Measurements from ENCODE around the gene MED4. TPM values are rescaled to one million over a fixed set of nuclear protein-coding genes. Genes with fewer than 3 reads are reported as not detected.

The MED4 gene
- total RNA-seq, 1 experiment from 2014 or later = 26.5 TPM

DNA sequence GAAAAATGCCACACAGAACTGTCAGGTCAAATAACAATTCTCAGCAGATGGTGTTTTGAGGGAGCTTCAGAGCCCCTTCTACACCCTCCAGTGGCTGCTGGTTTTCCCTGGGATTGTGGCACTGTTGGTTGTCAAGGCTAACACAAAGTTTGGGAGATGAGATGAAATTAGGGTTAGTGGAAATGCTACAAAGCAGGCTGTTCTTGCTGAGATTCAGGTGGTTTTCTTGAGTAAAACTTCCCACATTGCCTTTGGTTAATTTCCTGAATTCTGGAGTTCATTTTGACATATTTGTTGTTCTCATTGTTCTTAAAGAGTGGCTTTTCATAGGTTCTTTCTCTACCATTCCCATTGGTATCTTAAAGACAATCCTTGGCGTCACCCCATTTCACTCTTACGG, 22.1 kb downstream of the MED4 start:
- CTCF ChIA-PET = no interaction called here
- POLR2A ChIA-PET = interaction anchor here (0.6 kb wide), 1 partner anchor 73 kb away, joined by 3 read pairs; no protein-coding TSS in a partner anchor
- DNase-seq (ENCODE audit: low read depth, low spot score) = no peak
- Histone ChIP-seq H3K27me3 (ENCODE audit: control insufficient read depth, insufficient read depth, low read length) (no peaks in the 10 kb centered on the region), H3K27ac (ENCODE audit: low read length) (no peak overlapping the region), H3K4me1 (ENCODE audit: control insufficient read depth, insufficient read depth, low read length) (no peaks in the 10 kb centered on the region), H3K4me3 (ENCODE audit: low read depth in 2 of 2, low read length in 2 of 2) (no peak overlapping the region), H3K36me3 (ENCODE audit: control insufficient read depth, insufficient read depth, low read length) (peaks cover 13% of the 10 kb centered on the region), H3K9me3 (ENCODE audit: control insufficient read depth, insufficient read depth, low read depth, low read length) (peaks cover 13% of the 10 kb centered on the region; the same call in 1 of the 2 replicates)
- in situ Hi-C loops (cut with HindIII; ENCODE audit: low pct_unique_long_range_greater_than_20kb, low sequenced_read_pairs) = no loop called here
- intact Hi-C loops (cut with micrococcal nuclease; ENCODE audit: unreplicated experiment) = no loop called here
- no TSS peak for BruUV-seq (replicated peaks)
- ATAC-seq = no peak
- no peak for TF ChIP-seq TCF7L2 (IDR thresholded peaks at IDR 0.05; ENCODE audit: low read depth, low read length)
- no peak for TF ChIP-seq SIN3A (IDR thresholded peaks at IDR 0.05; ENCODE audit: borderline replicate concordance, insufficient read depth, low read depth, low read length)
- no peak for TF ChIP-seq REST (IDR thresholded peaks at IDR 0.05; ENCODE audit: insufficient read depth in 1 of 2, low read depth in 2 of 2, low read length in 1 of 2)
- TF ChIP-seq POLR2AphosphoS5 (IDR thresholded peaks at IDR 0.05; ENCODE audit: low read depth, low read length) = no peak
- TF ChIP-seq, protein P1, sequence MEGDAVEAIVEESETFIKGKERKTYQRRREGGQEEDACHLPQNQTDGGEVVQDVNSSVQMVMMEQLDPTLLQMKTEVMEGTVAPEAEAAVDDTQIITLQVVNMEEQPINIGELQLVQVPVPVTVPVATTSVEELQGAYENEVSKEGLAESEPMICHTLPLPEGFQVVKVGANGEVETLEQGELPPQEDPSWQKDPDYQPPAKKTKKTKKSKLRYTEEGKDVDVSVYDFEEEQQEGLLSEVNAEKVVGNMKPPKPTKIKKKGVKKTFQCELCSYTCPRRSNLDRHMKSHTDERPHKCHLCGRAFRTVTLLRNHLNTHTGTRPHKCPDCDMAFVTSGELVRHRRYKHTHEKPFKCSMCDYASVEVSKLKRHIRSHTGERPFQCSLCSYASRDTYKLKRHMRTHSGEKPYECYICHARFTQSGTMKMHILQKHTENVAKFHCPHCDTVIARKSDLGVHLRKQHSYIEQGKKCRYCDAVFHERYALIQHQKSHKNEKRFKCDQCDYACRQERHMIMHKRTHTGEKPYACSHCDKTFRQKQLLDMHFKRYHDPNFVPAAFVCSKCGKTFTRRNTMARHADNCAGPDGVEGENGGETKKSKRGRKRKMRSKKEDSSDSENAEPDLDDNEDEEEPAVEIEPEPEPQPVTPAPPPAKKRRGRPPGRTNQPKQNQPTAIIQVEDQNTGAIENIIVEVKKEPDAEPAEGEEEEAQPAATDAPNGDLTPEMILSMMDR (IDR thresholded peaks at IDR 0.05) = no peak

GRCh38 chr13:48072304-48072703, 22.6 kb downstream of the MED4 start:
- ATAC-seq (no peak), DNase-seq (ENCODE audit: low read depth, low spot score) (no peak)
- POLR2A ChIA-PET = no interaction called here
- intact Hi-C loops (cut with micrococcal nuclease; ENCODE audit: unreplicated experiment) = no loop called here
- TF ChIP-seq REST (IDR thresholded peaks at IDR 0.05; ENCODE audit: insufficient read depth in 1 of 2, low read depth in 2 of 2, low read length in 1 of 2) (no peak), TCF7L2 (IDR thresholded peaks at IDR 0.05; ENCODE audit: low read depth, low read length) (no peak), POLR2AphosphoS5 (IDR thresholded peaks at IDR 0.05; ENCODE audit: low read depth, low read length) (no peak), SIN3A (IDR thresholded peaks at IDR 0.05; ENCODE audit: borderline replicate concordance, insufficient read depth, low read depth, low read length) (no peak)
- TF ChIP-seq, protein P1 (IDR thresholded peaks at IDR 0.05) = no peak
- no TSS peak for BruUV-seq (replicated peaks)
- Histone ChIP-seq H3K27ac (ENCODE audit: low read length) (no peak overlapping the region), H3K4me3 (ENCODE audit: low read depth in 2 of 2, low read length in 2 of 2) (no peak overlapping the region), H3K9me3 (ENCODE audit: control insufficient read depth, insufficient read depth, low read depth, low read length) (peaks cover 13% of the 10 kb centered on the region; the same call in 1 of the 2 replicates), H3K36me3 (ENCODE audit: control insufficient read depth, insufficient read depth, low read length) (peaks cover 13% of the 10 kb centered on the region), H3K4me1 (ENCODE audit: control insufficient read depth, insufficient read depth, low read length) (no peaks in the 10 kb centered on the region; the same call in 1 of the 2 replicates), H3K27me3 (ENCODE audit: control insufficient read depth, insufficient read depth, low read length) (no peaks in the 10 kb centered on the region)
- in situ Hi-C loops (cut with HindIII; ENCODE audit: low pct_unique_long_range_greater_than_20kb, low sequenced_read_pairs) = no loop called here
- CTCF ChIA-PET = no interaction called here

Measured in Panc1 (cell line).